Activated CD4-positive, alpha-beta memory T cell treated with anti-CD3 and anti-CD28 coated beads for 36 hours (primary cell): Measurements from ENCODE around the gene HABP2. TPM values are rescaled to one million over a fixed set of nuclear protein-coding genes. Genes with fewer than 3 reads are reported as not detected.

Experiments
- CTCF ChIA-PET: fragments of 350-600 bp; sonication (Branson Sonifier 250); formaldehyde crosslinking; loops from one replicate; lab custom pipeline; 2021; ENCODE audit warnings: antibody characterized with exemption, inconsistent platforms; lab: Charles Lee
- POLR2A ChIA-PET: fragments of 350-600 bp; sonication (Branson Sonifier 250); formaldehyde crosslinking; loops from one replicate; lab custom pipeline; 2021; ENCODE audit warnings: antibody characterized with exemption; lab: Charles Lee
- DNase-seq: peaks from one replicate; pipeline ENCODE4 v3.0.0-alpha.2; 2020
- H3K27ac Mint-ChIP-seq: one replicate; pipeline ENCODE4 v1.8.0; 2021; ENCODE audit warnings: mixed read lengths
- H3K27me3 Mint-ChIP-seq: one replicate; pipeline ENCODE4 v1.8.0; 2021; ENCODE audit warnings: mixed read lengths
- H3K36me3 Mint-ChIP-seq: one replicate; pipeline ENCODE4 v1.8.0; 2021; ENCODE audit warnings: mixed read lengths
- H3K4me1 Mint-ChIP-seq: one replicate; pipeline ENCODE4 v1.8.0; 2021; ENCODE audit warnings: low read depth, mixed read lengths
- H3K4me3 Mint-ChIP-seq: one replicate; pipeline ENCODE4 v1.8.0; 2021; ENCODE audit warnings: mild to moderate bottlenecking, mixed read lengths
- H3K9me3 Mint-ChIP-seq: one replicate; pipeline ENCODE4 v1.8.0; 2021; ENCODE audit warnings: mixed read lengths
- intact Hi-C: fragments of 100-400 bp; cut with micrococcal nuclease; formaldehyde crosslinking; loops from one replicate; pipeline ENCODE4 v1.15.1; 2023
- total RNA-seq, 2 experiments: library from RNA; stranded (reverse); gene quantifications; one replicate each; pipeline ENCODE4 v1.2.3, GENCODE V29; 2021

HABP2 gene
- total RNA-seq, 2 experiments from 2014 or later: not detected

DNA sequence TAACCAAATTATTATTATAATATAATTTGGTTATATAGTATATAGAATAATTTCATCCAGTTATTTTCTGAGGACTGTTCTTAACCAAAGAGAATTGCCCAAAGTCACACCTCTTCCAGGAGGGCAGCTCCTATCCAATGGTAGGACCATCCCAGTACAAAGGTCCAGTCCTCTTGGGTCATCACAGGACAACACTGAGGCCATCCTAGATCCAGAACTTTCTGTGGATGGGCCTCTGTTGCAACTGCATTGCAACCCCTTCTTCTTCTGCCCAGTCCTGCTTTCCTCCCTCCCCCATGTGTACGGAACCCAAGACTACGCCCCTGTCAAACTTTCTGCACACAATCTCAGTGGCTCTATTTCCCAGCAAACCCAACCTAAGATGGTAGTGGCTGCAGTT, 5.4 kb upstream of the HABP2 start:
- POLR2A ChIA-PET: no interaction called here
- intact Hi-C loops: no loop called here

DNA sequence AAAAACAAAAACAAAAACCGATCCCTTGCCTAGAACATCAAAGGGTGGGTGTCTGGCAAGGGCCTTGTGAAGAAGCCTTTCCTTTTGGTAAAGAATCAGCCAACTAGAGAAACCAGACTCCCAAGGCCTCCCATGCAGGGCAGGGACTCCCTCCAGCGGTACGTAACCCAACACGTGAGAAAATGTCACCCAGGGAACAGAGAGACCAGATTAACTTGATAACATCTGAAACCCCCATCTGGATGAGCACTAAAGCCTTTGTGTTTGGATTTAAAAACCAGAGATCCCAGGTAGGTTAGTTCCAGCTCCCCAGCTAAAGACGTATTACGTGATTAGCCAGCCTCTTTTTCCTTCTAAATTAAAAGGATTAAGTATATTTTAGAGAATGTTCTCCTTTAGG, 3.0 kb upstream of the HABP2 start:
- intact Hi-C loops: no loop called here
- ChIA-PET POLR2A (no interaction called here), CTCF (no interaction called here)
- Mint-ChIP-seq H3K27ac (no peak overlapping the region), H3K4me3 (no peak overlapping the region), H3K36me3 (no peaks in the 10 kb centered on the region), H3K4me1 (no peaks in the 10 kb centered on the region), H3K27me3 (peaks cover 9% of the 10 kb centered on the region), H3K9me3 (no peaks in the 10 kb centered on the region)
- no peak for DNase-seq

More for the DNA sequence above, 5.4 kb upstream of the HABP2 start:
- Mint-ChIP-seq H3K27me3 (peaks cover 7% of the 10 kb centered on the region), H3K4me3 (no peak overlapping the region), H3K27ac (no peak overlapping the region), H3K9me3 (no peaks in the 10 kb centered on the region), H3K36me3 (no peaks in the 10 kb centered on the region), H3K4me1 (no peaks in the 10 kb centered on the region)
- CTCF ChIA-PET: no interaction called here
- no peak for DNase-seq

GRCh38 chr10:113550365-113550764, 2.5 kb upstream of the HABP2 start:
- H3K4me1 Mint-ChIP-seq: no peaks in the 10 kb centered on the region
- POLR2A ChIA-PET: no interaction called here
- CTCF ChIA-PET: no interaction called here
- H3K27me3 Mint-ChIP-seq: peaks cover 10% of the 10 kb centered on the region
- H3K9me3 Mint-ChIP-seq: no peaks in the 10 kb centered on the region
- H3K36me3 Mint-ChIP-seq: no peaks in the 10 kb centered on the region
- no peak for DNase-seq
- H3K4me3 Mint-ChIP-seq: no peak overlapping the region
- intact Hi-C loops: no loop called here
- no peak overlapping the region for H3K27ac Mint-ChIP-seq

- H3K27ac Mint-ChIP-seq: no peak overlapping the region
- CTCF ChIA-PET: no interaction called here
- DNase-seq: no peak
- peaks cover 16% of the 10 kb centered on the region for H3K27me3 Mint-ChIP-seq
- intact Hi-C loops: no loop called here
- no peaks in the 10 kb centered on the region for H3K36me3 Mint-ChIP-seq
- no peak overlapping the region for H3K4me3 Mint-ChIP-seq
- H3K4me1 Mint-ChIP-seq: no peaks in the 10 kb centered on the region
- no peaks in the 10 kb centered on the region for H3K9me3 Mint-ChIP-seq
- POLR2A ChIA-PET: no interaction called here
These were observed 839 bp upstream of the HABP2 start for GRCh38 chr10:113552014-113552413.

GRCh38 chr10:113553149-113553548, 296 bp downstream of the HABP2 start:
- no peak for DNase-seq
- Mint-ChIP-seq H3K9me3 (no peaks in the 10 kb centered on the region), H3K27me3 (peaks cover 23% of the 10 kb centered on the region), H3K4me1 (no peaks in the 10 kb centered on the region), H3K4me3 (no peak overlapping the region), H3K36me3 (no peaks in the 10 kb centered on the region), H3K27ac (no peak overlapping the region)
- ChIA-PET CTCF (interaction anchor here (2.3 kb wide), 1 partner anchor 10 kb away, joined by 12 read pairs; no protein-coding TSS in a partner anchor), POLR2A (no interaction called here)
- intact Hi-C loops: no loop called here

DNA sequence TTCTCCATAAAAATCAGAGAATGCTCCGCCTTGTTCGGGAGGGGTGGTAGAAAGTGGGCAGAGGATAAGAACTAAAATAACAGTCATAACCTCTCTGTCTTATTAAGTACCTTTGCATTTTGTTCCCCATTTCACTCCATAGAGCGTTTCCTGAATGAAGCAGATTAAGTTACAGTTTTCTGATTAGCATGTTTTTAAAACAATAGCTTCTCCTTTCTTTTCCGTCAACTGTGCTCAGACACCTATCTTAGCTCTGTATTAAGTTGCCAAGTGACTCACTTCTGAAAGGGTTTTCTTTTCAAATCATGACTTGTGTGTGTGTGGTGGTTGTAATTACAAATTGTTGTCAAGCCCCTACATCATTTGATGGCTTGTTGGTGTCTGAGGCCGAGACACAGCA, 1.4 kb downstream of the HABP2 start:
- no peaks in the 10 kb centered on the region for H3K36me3 Mint-ChIP-seq
- ChIA-PET CTCF (interaction anchor here (2.3 kb wide), 1 partner anchor 9 kb away, joined by 12 read pairs; no protein-coding TSS in a partner anchor), POLR2A (no interaction called here)
- no peaks in the 10 kb centered on the region for H3K9me3 Mint-ChIP-seq
- no peak overlapping the region for H3K27ac Mint-ChIP-seq
- H3K4me3 Mint-ChIP-seq: no peak overlapping the region
- DNase-seq: no peak
- H3K4me1 Mint-ChIP-seq: no peaks in the 10 kb centered on the region
- intact Hi-C loops: no loop called here
- H3K27me3 Mint-ChIP-seq: peaks cover 24% of the 10 kb centered on the region

DNA sequence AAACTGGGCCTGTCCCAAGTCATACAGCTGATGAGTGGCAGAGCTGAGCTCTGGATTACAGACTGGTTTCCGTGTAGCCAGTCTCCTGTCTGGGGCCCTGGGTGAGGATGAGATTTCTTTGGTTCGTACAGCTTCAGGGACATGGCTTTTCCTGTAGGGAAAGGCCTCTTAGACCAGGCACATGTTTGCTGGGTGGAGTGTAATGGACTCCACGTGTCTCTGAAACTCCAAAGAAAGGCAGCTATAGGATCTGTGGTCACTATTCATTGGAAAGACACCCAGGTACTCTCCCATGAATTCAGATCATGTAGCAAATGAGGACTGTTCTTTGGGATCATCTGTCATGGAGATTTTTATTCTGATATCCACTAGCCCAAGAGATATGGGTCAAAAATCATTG, 2.4 kb downstream of the HABP2 start:
- Mint-ChIP-seq H3K9me3 (no peaks in the 10 kb centered on the region), H3K4me1 (no peaks in the 10 kb centered on the region), H3K27ac (no peak overlapping the region), H3K27me3 (peaks cover 25% of the 10 kb centered on the region), H3K36me3 (no peaks in the 10 kb centered on the region), H3K4me3 (no peak overlapping the region)
- no peak for DNase-seq
- ChIA-PET CTCF (interaction anchor here (2.3 kb wide), 1 partner anchor 8 kb away, joined by 12 read pairs; no protein-coding TSS in a partner anchor), POLR2A (no interaction called here)
- intact Hi-C loops: no loop called here

DNA sequence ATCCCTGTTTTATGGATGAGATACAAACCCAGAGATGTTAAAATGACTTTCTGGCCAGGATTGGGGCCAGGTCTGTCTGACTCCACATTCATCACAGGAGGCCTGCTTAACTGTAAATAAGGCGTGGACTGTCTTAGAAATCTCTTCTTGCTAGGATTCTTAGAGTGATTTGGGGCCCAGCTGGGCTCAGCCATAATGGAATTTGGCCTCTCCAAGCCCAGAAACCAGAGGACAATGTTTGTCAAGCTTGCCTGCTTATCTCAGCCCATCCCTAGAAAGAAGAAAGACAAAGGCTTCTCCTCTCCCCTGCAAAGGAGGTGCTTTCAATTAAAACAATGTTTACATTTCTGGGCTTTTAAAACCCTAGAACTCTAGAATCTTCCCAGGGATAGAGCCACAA, 2.9 kb downstream of the HABP2 start:
- Mint-ChIP-seq H3K4me1 (no peaks in the 10 kb centered on the region), H3K4me3 (no peak overlapping the region), H3K9me3 (no peaks in the 10 kb centered on the region), H3K27ac (no peak overlapping the region), H3K36me3 (no peaks in the 10 kb centered on the region), H3K27me3 (peaks cover 24% of the 10 kb centered on the region)
- intact Hi-C loops: no loop called here
- POLR2A ChIA-PET: no interaction called here
- no peak for DNase-seq
- CTCF ChIA-PET: no interaction called here

DNA sequence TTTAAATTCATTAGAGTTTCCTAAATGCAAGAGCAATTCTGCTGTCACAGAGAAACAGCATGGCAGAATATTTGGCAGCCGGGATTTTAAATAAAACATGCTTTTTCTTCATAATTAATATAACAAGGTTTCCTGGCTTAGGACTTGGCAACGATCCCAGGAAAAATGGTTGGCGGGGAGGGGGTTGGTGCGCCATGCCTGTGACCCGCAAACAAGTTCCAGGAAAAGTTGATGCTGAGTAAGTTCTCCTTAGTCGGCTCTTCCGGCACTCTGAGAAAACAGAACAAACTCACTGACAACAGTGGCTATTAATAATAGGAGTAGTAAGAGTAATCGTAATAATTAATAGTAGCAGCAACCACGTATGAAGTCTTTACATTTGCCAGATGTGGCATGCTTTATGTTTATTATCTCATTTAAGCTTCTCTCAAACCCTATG, 4.6 kb downstream of the HABP2 start:
- no peak overlapping the region for H3K4me3 Mint-ChIP-seq
- DNase-seq: no peak
- H3K27me3 Mint-ChIP-seq: peaks cover 20% of the 10 kb centered on the region
- no peaks in the 10 kb centered on the region for H3K36me3 Mint-ChIP-seq
- intact Hi-C loops: no loop called here
- H3K27ac Mint-ChIP-seq: no peak overlapping the region
- POLR2A ChIA-PET: no interaction called here
- no peaks in the 10 kb centered on the region for H3K4me1 Mint-ChIP-seq
- CTCF ChIA-PET: no interaction called here
- H3K9me3 Mint-ChIP-seq: no peaks in the 10 kb centered on the region

DNA sequence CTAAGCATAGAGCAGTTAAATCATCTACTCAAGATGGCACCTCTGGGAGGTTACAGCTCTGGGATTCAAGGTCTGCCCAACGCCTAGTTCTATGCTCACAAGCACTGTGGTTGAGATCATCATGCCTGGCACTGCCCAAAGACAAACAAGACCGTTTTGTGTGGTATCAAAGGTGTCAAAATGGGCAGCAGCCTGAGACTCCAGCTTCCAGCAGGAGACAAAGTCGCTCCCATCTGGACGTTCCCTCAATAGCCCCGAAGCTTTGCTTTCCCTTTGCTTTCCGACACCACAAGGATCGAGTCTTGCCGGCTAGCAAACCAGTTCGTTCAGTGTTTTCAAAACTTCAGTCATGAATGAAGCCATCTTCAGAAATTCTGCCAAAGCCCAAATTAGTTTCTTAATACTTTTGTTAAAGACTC, 5.1 kb downstream of the HABP2 start:
- Mint-ChIP-seq H3K36me3 (no peaks in the 10 kb centered on the region), H3K4me3 (no peak overlapping the region), H3K27ac (no peak overlapping the region), H3K9me3 (no peaks in the 10 kb centered on the region), H3K4me1 (no peaks in the 10 kb centered on the region), H3K27me3 (peaks cover 20% of the 10 kb centered on the region)
- POLR2A ChIA-PET: no interaction called here
- no peak for DNase-seq
- CTCF ChIA-PET: no interaction called here
- intact Hi-C loops: no loop called here

DNA sequence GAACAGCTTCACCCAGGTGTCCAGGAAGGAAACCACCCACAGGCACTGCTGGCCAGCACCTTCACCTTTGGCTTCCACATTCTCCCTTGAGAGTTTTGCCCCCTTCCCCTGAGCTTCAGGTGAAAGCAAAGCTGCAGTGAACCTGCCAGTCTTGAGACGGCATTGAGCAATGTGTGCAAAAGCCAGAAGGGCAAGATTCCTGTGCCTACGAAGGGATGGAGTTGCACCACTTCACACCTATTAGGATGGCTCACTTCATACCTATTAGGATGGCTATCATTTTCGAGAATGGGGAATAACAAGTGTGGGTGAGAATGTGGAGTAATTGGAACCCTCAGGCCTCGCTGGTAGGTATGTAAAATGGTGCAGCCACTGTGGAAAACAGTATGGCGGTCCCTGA, 7.2 kb downstream of the HABP2 start:
- Mint-ChIP-seq H3K27ac (no peak overlapping the region), H3K36me3 (no peaks in the 10 kb centered on the region), H3K9me3 (no peaks in the 10 kb centered on the region), H3K27me3 (peaks cover 19% of the 10 kb centered on the region), H3K4me1 (no peaks in the 10 kb centered on the region), H3K4me3 (no peak overlapping the region)
- ChIA-PET POLR2A (no interaction called here), CTCF (no interaction called here)
- no peak for DNase-seq
- intact Hi-C loops: loop anchor here (5.0 to 10.0 kb wide), 2 partner anchors 835 to 1083 kb away; no protein-coding TSS in a partner anchor

- Mint-ChIP-seq H3K36me3 (no peaks in the 10 kb centered on the region), H3K27ac (no peak overlapping the region), H3K27me3 (peaks cover 14% of the 10 kb centered on the region), H3K4me1 (no peaks in the 10 kb centered on the region), H3K4me3 (no peak overlapping the region), H3K9me3 (no peaks in the 10 kb centered on the region)
- ChIA-PET POLR2A (no interaction called here), CTCF (no interaction called here)
- intact Hi-C loops: loop anchor here (5.0 to 10.0 kb wide), 2 partner anchors 836 to 1084 kb away; no protein-coding TSS in a partner anchor
- DNase-seq: no peak
These were observed 8.4 kb downstream of the HABP2 start for GRCh38 chr10:113561214-113561613.

DNA sequence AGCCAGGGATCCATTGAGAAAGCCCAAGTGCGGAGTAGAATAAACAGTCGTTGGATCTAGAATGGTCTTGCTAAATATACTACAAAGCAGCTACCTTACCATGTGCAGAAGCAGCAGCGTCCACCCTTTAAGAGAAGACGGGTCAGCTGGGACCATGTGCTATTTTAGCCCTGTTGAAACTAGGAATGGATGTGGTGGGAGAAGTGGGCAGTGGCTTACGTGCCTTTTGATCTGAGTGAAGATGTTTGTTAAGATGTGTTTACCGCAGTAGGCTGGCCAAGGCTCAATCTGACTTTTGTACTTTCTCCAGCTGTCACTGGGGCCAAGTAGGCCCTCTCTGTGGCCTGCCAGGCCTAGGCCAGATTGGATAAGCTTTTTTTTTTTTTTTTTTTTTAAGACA, 9.2 kb downstream of the HABP2 start:
- intact Hi-C loops: loop anchor here (5.0 to 10.0 kb wide), 2 partner anchors 837 to 1085 kb away; no protein-coding TSS in a partner anchor
- CTCF ChIA-PET: interaction anchor here (1.0 to 2.2 kb wide), 2 partner anchors 8 to 435 kb away, joined by 5 to 12 read pairs; no protein-coding TSS in a partner anchor

More for the DNA sequence above, 9.2 kb downstream of the HABP2 start:
- no peak overlapping the region for H3K4me3 Mint-ChIP-seq
- POLR2A ChIA-PET: no interaction called here
- H3K9me3 Mint-ChIP-seq: no peaks in the 10 kb centered on the region
- H3K4me1 Mint-ChIP-seq: no peaks in the 10 kb centered on the region
- H3K36me3 Mint-ChIP-seq: no peaks in the 10 kb centered on the region
- H3K27ac Mint-ChIP-seq: no peak overlapping the region
- peaks cover 11% of the 10 kb centered on the region for H3K27me3 Mint-ChIP-seq
- no peak for DNase-seq
